ENCODE measurements around the gene MAPT.

The MAPT gene

DNA sequence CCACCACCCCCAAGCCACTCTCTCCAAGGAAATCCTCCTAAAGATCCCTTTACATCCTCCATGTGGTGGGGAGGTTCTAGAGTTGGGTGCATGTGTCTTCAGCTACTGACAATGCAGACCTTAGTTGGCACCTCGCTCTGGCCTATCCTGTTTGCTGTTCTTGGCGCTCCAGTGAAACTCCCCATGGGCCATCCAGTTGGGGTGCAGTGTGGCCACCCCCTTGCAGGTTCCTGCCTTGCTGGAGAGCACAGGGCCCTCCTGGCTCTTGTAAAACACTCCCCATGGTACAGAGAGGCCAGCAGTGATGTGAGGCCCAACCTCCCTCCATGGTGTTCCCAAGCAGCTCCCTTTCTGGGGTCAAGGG, 82.0 kb downstream of the MAPT start:
- no peak for DNase-seq

DNA sequence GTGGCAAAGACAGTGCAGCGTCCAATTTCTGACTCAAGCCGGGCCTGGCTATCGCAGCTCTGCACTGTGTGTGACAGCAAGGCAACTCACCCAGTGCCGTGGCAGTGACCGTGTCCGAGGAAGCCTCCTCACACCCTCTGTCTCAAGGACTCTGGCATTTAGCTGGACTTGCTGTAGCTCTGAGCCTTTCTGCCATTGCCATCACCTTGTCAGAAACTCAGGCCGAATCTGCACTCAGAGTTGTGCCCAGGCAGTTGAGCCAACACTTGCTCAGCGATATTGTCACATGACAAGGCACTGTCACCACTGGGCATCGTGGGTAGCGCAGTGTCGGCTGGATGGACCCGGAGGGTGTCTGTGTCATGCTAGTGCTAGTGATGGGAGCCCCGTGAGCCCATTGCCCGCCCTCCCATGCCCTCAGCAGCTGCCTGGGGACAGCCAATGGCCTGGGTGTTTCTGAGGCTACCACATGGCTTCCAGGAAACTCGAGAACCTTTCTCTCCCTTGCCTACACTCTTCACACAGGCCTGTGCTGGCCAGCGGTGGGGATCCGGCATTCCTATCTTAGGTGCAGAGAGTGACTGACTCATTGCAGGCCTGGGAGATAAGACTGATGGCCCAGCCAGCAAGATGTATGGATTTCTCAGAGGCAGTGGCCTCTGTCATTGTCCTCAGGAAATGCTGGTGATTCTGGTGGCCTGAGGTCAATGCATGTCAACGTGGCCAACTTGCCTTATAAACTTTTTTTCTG, 82.6 kb downstream of the MAPT start:
- DNase-seq: no peak

DNA sequence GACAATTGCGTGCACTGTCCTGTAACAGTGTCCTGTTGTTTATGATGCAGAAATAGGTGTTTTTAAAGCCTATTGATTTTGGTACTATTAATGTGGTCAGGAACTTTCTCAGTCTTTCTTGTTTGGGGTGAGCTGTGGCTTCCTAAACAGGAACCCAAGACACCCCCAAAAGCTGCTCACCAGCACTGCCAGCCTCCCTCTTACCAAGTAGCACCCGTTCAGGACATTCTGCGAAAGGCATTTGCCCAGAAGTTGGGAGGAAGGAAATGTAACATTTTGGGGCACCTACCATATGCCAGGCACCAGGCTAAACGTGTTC, 83.1 kb downstream of the MAPT start:
- no peak for DNase-seq

DNA sequence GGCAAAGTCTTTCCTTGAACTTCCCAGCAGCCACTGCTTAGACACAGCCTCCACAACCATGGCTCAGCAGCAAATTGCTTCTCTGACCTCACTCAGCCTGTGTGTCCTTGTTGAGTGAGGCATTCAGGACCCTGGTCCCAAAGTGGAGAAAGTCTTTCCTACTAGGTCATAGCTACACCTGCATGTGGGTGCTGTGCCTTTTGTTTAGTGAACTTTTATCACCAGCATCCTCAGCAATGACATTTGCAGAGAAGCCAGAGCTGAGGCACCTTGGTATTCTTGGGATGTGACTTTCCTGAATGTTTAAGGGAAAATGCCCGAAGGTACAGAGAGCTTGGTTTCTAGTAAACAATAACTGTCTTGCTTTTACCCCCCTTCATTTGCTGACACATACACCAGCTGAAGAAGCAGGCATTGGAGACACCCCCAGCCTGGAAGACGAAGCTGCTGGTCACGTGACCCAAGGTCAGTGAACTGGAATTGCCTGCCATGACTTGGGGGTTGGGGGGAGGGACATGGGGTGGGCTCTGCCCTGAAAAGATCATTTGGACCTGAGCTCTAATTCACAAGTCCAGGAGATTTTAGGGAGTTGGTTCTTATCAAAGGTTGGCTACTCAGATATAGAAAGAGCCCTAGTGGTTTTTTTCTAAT, 83.7 kb downstream of the MAPT start:
- no peak for DNase-seq

DNA sequence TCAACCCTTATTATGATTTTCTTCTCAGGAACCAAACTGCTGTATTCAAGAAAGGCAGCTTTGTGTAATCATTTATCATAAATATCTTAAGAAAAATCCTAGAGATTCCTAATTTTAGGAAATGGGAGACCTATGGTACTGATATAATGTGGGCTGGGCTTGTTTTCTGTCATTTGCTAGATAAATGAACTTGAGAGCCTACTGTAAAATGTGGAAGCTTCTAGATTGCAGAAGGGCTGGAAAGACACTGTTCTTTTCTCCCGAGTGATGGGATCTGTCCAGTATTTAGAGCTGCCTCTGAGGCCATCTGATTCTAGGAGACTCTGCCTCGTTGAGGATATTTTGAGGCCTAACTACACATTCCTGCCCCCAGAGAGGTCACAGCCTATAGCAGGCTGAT, 84.8 kb downstream of the MAPT start:
- DNase-seq: no peak

DNA sequence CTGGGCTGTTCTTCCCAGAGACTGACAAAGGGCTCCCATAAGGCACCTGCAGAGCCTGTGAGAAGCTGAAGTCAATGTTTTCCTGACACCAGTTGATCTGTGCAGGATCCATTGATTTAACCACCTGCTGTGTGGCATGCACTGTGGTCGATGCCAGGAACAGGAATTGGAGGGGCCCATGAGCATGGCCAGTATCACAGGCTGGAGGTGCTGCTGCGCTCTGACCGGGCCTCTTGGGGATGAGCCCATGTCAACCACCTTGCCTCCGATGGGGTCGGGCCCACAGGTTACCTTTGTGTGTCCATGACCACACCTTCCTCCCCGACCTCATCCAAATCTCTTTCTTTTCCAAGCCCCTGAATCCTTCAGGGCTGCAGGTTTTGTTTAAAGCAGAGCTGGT, 86.5 kb downstream of the MAPT start:
- no peak for DNase-seq

DNA sequence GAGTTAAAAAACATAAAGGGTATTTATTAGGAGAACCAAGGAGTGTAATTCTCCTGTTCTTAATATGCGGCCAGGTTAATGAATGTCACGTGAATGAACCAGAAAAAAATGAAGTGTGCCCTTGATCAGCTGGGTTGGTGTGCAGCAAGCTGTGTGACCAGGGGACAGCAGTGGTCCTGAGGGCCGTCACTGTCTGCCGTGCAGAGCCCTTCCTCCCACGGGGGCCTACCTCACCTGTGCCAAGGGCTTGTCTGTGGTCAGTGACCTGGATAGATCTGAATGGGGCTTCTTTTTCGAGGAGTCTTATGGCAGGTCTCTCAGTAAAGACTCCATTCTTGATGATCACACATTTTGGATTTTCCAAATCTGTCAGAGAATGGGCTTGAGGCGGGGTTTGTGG, 87.0 kb downstream of the MAPT start:
- no peak for DNase-seq

DNA sequence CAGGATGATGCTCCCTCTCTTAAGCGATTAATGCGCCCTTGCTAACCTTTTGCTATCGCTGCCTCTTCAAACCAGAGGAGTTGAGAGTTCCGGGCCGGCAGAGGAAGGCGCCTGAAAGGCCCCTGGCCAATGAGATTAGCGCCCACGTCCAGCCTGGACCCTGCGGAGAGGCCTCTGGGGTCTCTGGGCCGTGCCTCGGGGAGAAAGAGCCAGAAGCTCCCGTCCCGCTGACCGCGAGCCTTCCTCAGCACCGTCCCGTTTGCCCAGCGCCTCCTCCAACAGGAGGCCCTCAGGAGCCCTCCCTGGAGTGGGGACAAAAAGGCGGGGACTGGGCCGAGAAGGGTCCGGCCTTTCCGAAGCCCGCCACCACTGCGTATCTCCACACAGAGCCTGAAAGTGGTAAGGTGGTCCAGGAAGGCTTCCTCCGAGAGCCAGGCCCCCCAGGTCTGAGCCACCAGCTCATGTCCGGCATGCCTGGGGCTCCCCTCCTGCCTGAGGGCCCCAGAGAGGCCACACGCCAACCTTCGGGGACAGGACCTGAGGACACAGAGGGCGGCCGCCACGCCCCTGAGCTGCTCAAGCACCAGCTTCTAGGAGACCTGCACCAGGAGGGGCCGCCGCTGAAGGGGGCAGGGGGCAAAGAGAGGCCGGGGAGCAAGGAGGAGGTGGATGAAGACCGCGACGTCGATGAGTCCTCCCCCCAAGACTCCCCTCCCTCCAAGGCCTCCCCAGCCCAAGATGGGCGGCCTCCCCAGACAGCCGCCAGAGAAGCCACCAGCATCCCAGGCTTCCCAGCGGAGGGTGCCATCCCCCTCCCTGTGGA, 88.6 kb downstream of the MAPT start:
- DNase-seq: no peak

DNA sequence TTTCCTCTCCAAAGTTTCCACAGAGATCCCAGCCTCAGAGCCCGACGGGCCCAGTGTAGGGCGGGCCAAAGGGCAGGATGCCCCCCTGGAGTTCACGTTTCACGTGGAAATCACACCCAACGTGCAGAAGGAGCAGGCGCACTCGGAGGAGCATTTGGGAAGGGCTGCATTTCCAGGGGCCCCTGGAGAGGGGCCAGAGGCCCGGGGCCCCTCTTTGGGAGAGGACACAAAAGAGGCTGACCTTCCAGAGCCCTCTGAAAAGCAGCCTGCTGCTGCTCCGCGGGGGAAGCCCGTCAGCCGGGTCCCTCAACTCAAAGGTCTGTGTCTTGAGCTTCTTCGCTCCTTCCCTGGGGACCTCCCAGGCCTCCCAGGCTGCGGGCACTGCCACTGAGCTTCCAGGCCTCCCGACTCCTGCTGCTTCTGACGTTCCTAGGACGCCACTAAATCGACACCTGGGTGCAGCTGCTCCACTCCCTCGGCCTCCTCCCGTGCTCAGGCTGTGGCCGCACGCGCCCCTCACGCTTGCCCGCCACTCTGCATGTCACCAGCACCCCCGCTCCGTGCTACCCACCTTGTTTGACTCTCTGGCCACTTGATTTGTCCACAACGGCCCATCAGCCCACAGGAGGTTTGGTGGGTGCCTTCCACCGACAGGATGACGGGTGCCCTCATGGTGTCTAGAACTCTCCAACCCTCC, 89.4 kb downstream of the MAPT start:
- no peak for DNase-seq

DNA sequence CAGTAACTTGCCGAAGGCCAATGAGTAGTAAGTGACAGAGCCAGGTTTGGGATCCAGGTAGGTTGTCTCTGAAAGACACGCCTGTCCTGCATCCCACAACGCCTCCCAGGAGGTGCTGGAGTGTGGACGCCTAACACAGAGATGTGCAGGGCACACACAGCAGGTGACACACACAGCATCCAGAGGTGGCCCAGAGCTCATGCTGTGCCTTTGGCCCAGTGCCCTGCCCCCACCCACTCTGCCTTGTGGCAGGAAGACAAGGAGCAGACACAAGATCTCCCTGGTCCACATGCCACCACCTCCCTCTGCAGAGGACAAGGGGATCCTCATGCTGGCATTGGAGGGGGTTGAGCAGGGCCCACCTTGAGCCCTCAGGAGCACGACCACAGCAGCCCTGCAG, 90.0 kb downstream of the MAPT start:
- DNase-seq: no peak

DNA sequence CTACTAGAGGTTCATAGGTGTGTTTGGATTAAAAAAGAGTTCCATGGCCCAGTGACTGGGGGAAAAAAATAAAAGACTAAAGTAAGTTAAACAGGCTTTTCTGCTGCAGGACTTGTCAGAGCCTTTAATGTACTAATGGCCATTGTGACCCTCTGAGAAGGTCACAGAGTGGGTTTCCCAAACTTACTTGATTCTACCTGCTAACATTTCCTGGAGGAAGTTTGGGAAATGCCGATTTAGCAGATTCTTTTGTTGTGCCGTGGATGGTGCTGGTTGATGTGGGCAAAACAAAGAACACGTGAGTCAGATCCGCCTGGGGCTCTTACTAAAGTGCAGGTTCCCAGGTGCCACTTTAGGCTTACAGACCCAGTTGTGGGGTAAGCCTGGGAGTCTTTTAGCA, 91.1 kb downstream of the MAPT start:
- no peak for DNase-seq

DNA sequence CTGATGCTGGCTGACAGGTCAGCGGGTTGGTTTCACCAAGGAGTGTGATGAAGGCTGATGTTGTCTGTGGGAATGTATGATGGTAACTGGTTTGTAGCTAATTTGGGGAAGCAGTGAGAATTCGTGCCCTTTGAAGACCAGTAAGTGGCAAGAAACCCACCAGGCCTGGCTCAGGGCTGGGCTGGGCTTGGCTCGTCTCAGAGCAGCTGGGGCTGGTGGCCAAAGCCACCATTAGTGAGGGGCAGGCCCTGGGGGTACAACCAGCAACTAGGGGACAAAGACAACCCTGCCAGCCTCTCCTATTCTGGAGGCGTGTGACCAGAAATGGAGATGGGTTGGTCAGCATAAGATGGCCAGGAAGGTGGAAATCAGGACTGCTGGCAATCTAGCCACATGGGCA, 91.7 kb downstream of the MAPT start:
- DNase-seq: no peak

DNA sequence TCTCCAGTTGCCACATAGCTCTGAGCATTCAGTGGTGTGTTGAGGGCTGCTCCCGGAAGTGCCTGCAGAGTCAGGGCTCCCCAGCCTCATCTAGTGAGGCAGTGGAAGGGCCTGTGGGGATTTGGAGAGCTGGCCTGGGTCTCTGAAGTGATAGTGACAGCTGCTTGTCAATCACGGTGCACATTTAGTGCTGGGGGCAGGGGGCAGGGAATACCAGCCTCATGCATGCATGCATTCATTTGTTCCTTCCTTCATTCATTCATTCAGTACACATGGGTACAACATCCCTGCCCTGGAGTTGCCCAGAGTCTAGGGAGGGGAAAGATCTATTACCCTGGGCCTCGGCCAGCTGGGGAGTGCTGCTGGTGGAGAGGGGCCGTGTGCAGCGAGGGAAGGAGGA, 93.4 kb downstream of the MAPT start:
- DNase-seq: no peak

DNA sequence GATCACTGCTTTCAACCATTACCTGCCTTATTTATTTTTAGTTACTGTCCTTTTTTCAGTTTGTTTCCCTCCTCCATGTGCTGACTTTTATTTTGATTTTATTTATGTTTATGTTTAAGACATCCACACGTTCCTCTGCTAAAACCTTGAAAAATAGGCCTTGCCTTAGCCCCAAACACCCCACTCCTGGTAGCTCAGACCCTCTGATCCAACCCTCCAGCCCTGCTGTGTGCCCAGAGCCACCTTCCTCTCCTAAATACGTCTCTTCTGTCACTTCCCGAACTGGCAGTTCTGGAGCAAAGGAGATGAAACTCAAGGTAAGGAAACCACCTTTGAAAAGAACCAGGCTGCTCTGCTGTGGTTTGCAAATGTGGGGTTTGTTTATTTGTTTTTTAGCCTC, 95.4 kb downstream of the MAPT start:
- no peak for DNase-seq

DNA sequence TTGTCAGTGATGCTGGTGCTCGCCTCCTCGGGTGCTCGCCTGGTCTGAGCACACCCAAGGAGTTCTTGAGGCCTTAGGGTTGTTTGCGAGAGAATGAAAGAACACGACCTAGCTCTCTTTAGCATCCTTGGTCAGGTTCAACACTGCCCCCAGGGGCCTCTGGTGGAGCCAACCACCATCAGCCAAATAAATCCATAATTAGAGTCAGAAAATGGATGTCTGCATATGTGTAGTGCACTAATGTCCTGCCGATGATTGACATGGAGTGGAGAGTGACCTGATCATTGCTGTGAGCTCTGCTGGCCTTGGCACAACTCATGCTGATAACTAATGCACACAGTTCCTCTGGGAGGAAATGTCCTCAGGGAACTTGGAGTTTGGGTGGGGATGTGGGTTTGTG, 96.5 kb downstream of the MAPT start:
- no peak for DNase-seq

DNA sequence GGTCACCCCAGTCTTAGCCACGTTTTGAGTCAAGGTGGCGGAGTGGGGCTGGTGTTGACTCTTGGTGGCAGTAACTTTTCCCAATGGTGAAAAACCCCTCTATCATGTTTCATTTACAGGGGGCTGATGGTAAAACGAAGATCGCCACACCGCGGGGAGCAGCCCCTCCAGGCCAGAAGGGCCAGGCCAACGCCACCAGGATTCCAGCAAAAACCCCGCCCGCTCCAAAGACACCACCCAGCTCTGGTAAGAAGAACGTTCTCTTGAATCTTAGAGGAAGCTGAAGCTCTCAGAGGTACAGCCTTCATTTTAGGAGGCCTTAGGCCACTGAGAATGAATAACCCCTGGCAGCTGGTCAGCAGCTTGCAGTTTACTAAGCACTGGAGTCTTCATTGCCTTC, 97.0 kb downstream of the MAPT start:
- no peak for DNase-seq

DNA sequence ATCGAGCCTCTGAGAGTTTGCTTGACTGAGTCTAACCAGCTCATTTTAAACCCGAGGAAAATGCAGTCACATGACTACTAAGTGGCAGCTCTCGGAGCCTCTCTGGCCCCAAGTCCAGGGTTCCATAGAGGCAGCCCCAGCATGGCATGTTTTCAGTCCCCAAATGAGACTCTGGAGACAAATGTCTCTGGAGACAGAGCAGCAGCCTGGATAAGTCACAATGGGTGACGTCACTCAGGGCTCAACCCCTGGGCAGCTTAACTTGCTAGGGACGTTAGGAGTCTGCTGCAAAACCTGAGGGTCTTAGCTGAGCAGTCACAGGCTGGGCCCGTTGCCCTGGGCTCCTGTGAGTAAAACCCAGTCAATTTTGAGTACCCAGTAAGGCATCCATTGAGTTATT, 97.8 kb downstream of the MAPT start:
- no peak for DNase-seq

DNA sequence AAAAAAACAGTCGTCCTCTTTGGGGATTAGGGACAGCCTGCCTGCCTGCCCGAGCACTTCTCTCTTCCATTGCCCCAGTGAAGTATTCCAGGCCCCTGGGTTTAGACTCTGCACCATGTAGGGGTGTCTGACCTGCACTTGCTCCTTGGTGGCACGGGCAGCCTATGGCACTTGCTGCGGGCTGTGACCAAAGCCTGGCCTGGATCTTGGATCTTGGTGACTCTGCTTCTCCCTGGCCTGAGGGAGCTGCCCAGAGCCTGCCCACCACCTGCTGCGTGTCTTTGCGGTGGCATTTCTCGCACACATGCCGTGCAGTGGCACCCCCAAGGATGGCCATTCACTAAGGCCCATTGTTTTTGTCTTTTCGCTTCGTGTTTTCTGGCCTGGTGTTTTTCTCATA, 98.5 kb downstream of the MAPT start:
- no peak for DNase-seq

DNA sequence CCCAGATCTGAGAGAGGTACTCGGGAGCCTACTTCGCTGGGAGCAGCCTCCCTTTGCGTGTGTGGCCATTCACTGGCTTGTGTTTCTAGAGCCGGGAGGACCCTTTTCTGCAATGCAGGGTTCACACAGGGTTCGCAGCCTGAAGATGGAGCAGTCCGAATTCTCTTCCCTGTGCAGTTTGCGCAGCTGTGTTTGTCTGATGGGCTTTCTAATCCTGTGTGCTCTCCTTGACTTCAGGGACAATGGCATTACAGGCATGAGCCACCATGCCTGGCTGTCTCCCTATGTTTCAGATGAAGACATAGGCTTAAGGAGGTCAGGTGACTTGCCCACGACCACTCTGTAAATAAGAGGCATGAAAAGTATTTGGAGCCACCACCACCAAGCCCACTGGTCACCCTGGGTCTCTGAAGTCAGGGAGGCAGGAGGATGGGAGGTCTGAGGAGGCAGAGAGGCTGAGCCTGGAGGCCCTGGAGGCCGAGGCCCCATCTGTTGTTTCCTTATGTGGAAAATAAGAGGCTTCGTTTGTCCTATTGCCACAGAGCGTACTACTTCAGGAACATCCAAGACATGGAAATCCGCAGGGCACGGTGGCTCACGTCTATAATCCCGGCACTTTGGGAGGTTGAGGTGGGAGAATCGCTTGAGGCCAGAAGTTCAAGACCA, 99.7 kb downstream of the MAPT start:
- DNase-seq: no peak

DNA sequence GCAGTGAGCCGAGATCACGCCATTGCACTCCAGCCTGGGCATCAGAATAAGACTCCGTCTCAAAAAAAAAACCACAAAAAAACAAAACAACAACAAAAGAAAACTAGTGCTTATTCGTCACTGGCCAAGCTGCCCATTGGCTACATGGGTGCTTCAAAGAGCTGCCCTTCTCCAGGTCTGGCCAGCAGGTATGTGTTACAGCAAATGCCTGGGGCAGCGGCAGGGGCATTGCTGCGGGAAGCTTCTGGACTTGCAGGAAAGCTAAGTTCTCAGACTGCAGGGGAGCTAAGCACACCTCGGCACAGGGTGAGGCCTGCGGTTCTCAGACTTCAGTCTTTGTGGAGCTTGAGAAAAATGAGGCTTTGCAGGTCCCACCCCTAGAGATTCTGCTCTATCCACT, 100.6 kb downstream of the MAPT start:
- DNase-seq: no peak

DNA sequence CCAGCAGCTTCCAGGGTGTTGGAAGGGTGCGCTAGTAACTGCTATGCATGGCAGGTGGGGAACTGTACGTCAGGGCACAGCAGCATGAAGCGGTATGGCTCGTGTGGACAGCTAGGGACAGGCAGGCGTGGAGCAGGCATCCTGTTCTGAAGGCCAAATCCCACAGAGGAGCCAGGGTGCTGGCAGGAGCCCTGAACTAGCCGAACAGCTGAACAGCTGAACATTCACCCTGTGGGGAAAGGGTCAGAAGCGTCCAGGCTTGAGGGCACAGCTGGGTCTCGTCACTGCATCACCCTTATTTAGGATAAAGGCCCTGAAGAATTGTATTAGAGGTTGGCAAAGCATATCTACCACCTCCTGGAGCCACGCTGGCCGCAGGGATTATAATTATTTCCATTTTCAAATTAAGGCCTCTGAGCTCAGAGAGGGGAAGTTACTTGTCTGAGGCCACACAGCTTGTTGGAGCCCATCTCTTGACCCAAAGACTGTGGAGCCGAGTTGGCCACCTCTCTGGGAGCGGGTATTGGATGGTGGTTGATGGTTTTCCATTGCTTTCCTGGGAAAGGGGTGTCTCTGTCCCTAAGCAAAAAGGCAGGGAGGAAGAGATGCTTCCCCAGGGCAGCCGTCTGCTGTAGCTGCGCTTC, 101.4 kb downstream of the MAPT start:
- no peak for DNase-seq

DNA sequence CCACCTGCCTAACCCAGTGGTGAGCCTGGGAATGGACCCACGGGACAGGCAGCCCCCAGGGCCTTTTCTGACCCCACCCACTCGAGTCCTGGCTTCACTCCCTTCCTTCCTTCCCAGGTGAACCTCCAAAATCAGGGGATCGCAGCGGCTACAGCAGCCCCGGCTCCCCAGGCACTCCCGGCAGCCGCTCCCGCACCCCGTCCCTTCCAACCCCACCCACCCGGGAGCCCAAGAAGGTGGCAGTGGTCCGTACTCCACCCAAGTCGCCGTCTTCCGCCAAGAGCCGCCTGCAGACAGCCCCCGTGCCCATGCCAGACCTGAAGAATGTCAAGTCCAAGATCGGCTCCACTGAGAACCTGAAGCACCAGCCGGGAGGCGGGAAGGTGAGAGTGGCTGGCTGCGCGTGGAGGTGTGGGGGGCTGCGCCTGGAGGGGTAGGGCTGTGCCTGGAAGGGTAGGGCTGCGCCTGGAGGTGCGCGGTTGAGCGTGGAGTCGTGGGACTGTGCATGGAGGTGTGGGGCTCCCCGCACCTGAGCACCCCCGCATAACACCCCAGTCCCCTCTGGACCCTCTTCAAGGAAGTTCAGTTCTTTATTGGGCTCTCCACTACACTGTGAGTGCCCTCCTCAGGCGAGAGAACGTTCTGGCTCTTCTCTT, 102.1 kb downstream of the MAPT start:
- DNase-seq: no peak
